Measurements from ENCODE around the gene CBX8. TPM values are rescaled to one million over a fixed set of nuclear protein-coding genes. Genes with fewer than 3 reads are reported as not detected.

The CBX8 gene
- total and polyA plus RNA-seq, 2 donors (not counting 3 experiments of a cell fraction or from before 2014, with no cell fraction given): 0.69 to 3.1 TPM

DNA sequence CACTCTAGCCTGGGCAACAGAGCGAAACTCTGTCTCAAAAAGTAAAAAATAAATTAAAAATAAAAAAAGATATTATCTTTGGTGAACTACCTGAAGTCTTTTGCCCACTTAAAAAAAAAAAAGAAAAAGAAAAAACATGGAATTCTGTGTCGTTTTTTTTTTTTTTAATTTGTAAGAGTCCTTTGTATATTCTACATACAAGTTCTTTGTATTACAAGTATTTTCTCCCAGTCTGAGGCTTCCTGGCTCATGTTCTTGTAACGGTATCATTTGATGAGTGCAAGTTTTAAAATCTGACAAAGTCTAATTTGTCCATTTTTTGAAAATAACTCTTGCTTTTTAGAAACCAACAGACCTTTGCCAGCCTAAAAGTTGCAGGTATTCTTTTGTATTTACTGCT is 31.2 kb downstream of the CBX8 start:
- no peaks in the 10 kb centered on the region for H3K9me3 ChIP-seq (replicated peaks; ENCODE audit: control insufficient read depth, insufficient read depth, low read length)
- no peaks in the 10 kb centered on the region for H3K4me1 ChIP-seq (ENCODE audit: control insufficient read depth, extremely low read depth, insufficient read depth, low read length)
- BruUV-seq (replicated peaks): no TSS peak
- TF ChIP-seq FOS (IDR thresholded peaks at IDR 0.05; ENCODE audit: borderline replicate concordance, insufficient read depth, low read length) (no peak), EZH2 (IDR thresholded peaks at IDR 0.05; ENCODE audit: borderline replicate concordance, low read depth, low read length, severe bottlenecking) (no peak), GATA2 (IDR thresholded peaks at IDR 0.05; ENCODE audit: insufficient read depth, insufficient read length, low read depth, low read length) (no peak), POLR2AphosphoS5 (IDR thresholded peaks at IDR 0.05; ENCODE audit: insufficient read depth, low read depth, low read length) (no peak)
- TF ChIP-seq, protein P1, sequence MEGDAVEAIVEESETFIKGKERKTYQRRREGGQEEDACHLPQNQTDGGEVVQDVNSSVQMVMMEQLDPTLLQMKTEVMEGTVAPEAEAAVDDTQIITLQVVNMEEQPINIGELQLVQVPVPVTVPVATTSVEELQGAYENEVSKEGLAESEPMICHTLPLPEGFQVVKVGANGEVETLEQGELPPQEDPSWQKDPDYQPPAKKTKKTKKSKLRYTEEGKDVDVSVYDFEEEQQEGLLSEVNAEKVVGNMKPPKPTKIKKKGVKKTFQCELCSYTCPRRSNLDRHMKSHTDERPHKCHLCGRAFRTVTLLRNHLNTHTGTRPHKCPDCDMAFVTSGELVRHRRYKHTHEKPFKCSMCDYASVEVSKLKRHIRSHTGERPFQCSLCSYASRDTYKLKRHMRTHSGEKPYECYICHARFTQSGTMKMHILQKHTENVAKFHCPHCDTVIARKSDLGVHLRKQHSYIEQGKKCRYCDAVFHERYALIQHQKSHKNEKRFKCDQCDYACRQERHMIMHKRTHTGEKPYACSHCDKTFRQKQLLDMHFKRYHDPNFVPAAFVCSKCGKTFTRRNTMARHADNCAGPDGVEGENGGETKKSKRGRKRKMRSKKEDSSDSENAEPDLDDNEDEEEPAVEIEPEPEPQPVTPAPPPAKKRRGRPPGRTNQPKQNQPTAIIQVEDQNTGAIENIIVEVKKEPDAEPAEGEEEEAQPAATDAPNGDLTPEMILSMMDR (IDR thresholded peaks at IDR 0.05; ENCODE audit: extremely low read depth in 1 of 2, insufficient read depth in 1 of 2, low read depth in 1 of 2, low read length in 2 of 2): no peak
- TF ChIP-seq, protein P2, sequence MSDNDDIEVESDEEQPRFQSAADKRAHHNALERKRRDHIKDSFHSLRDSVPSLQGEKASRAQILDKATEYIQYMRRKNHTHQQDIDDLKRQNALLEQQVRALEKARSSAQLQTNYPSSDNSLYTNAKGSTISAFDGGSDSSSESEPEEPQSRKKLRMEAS (IDR thresholded peaks at IDR 0.05; ENCODE audit: insufficient read depth, insufficient read length): no peak
- no peaks in the 10 kb centered on the region for H4K20me1 ChIP-seq (replicated peaks; ENCODE audit: control insufficient read depth, extremely low read depth, insufficient read depth, low read length)
- no peak overlapping the region for H3K4me3 ChIP-seq (replicated peaks in 1 of 3; ENCODE audit: insufficient read depth in 1 of 3, low read depth in 1 of 3, low read length in 3 of 3)
- H3K27ac ChIP-seq (ENCODE audit: insufficient read depth, low read depth, low read length): no peak overlapping the region
- intact Hi-C loops (cut with micrococcal nuclease): no loop called here
- FAIRE-seq (no peak), DNase-seq (ENCODE audit: low read depth, low spot score) (no peak)
- H3K4me2 ChIP-seq (ENCODE audit: insufficient read depth, low read length): no peak overlapping the region
- POLR2A ChIA-PET: no interaction called here
- no peak overlapping the region for H2AFZ ChIP-seq (ENCODE audit: low read depth, low read length)
- H3K27me3 ChIP-seq (ENCODE audit: control insufficient read depth in 2 of 2, insufficient read depth in 2 of 2, low read length in 2 of 2): peaks cover 0 to 5% of the 10 kb centered on the region in 2 experiments
- H3K9me1 ChIP-seq (replicated peaks; ENCODE audit: control insufficient read depth, extremely low read depth, insufficient read depth, low read length): no peaks in the 10 kb centered on the region
- CTCF ChIA-PET: interaction anchor here (0.7 kb wide), 1 partner anchor 57 kb away, joined by 5 read pairs; no protein-coding TSS in a partner anchor
- dilution Hi-C loops (cut with MboI; ENCODE audit: extremely low pct_ligation_motif_present, low sequenced_read_pairs): no loop called here
- no peaks in the 10 kb centered on the region for H3K36me3 ChIP-seq (ENCODE audit: control insufficient read depth in 2 of 2, extremely low read depth in 1 of 2, insufficient read depth in 2 of 2, low read length in 2 of 2)
- no peak overlapping the region for H3K9ac ChIP-seq (replicated peaks; ENCODE audit: extremely low read depth, insufficient read depth, low read length)
- no peaks in the 10 kb centered on the region for H3K79me2 ChIP-seq (ENCODE audit: control insufficient read depth, insufficient read depth, low read length)
